HG02763 (cell line): ENCODE results near the gene AUP1.

Source experiments
- ATAC-seq: cut with Tn5 transposase; IDR thresholded peaks from one replicate; pipeline ENCODE4 v1.9.1; 2021; ENCODE audit warnings: mild to moderate bottlenecking, moderate library complexity; ENCODE audit not compliant: unreplicated experiment

AUP1 gene

GRCh38 chr2:74558284-74559230, 29.1 kb upstream of the AUP1 start:
- no peak for ATAC-seq

DNA sequence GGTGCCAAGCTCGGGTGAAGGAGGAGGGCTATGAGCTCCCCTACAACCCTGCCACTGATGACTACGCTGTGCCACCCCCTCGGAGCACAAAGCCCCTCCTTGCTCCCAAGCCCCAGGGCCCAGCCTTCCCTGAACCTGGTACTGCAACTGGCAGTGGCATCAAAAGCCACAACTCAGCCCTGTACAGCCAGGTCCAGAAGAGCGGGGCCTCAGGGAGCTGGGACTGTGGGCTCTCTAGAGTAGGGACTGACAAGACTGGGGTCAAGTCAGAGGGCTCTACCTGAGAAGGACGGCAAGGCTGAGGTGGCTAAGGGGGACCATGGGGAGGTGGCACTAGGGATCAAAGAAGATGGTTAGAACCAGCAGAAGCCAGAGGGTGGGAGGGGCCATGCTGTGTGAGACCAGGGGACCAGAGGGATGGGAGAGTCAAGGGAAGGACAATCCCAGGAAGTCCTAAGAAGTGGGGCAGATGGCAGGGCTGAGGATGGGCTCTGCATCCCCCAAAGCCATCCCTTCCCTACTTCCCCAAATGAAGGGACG, 27.4 kb upstream of the AUP1 start:
- no peak for ATAC-seq

- ATAC-seq = no peak
Observed at GRCh38 chr2:74556159-74556558, 26.7 kb upstream of the AUP1 start.

- ATAC-seq = no peak
Observed at GRCh38 chr2:74555610-74556103, 26.2 kb upstream of the AUP1 start.

DNA sequence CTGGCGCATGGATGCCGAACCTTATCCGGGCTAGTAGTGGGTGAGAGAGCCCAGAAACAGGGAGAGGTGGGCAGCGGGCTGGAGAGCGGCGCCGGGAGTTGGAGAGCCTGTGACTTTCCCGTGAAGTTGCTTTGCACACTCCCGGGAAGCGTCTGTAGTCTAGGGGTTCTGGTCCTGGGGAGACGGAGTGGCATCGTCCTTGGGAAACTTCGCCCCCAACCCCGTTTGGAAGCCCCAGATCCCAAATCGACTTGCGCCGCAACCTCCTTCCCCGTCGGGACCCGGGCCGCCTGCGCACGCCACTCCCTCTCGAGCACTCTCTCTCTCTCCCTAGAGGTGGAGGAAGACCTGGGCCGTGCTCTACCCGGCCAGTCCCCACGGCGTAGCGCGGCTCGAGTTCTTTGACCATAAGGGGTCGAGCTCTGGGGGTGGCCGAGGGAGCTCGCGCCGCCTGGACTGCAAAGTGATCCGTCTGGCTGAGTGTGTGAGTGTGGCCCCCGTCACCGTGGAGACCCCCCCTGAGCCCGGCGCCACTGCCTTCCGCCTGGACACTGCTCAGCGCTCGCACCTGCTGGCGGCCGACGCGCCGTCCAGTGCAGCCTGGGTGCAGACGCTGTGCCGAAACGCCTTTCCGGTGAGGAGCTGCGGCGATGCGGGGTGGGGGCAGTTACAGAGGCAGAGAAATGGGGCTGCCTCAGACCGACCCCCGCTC, 25.5 kb upstream of the AUP1 start:
- ATAC-seq = peak; percentile 40

- peak; percentile 48 for ATAC-seq
Observed at GRCh38 chr2:74553892-74554819, 24.6 kb upstream of the AUP1 start, which contains the start of the genes DOK1 and LOXL3. Gene DOK1, plus strand, starts transcription at chr2:74554720. Its CDS starts 35 bp downstream, at chr2:74554755. Gene LOXL3, minus strand, starts transcription at chr2:74553942. Its CDS starts 1,308 bp downstream, at chr2:74552634.

DNA sequence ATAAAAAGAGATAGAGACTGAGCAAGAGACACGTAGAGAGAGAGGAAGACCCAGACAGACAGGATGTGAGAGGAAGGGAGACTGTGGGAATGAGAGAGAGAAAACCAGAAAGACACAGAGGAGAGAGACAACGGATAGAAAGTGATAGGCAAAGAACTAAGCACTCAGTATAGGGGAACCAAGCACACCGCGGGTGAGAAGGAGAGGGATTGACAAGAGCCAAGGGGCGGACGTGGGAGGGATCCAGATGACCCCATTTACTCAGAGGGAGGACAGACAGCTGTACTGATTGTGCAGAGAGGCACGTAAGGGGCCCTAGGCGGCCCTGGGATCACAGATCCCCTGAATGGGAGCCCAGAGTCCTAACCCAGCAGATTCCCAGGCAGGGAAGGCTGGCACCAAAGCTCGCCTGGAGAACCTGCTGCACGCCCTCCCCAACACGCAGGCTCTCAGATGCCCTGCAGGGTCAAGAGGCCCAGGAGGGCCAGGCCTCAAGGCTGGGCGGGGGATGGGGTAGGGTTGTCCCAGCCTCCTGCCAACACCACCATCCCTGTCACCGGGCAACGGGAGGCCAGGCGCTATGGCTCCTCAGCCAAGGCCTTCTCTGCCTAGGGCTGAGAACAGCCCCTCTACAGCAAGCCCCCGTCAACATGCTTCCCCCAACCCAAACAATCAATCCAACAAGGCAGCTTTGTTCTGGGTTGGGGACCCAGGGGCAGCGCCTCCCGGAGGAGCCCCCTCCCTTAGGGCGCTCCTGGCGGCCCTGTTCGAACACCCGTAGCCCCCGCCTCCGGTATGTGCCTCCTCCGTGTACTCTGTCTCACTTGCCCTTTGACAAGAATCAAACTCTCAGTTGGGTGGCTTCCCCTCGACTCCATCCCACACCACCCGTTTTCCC, 23.7 kb upstream of the AUP1 start:
- ATAC-seq = no peak

DNA sequence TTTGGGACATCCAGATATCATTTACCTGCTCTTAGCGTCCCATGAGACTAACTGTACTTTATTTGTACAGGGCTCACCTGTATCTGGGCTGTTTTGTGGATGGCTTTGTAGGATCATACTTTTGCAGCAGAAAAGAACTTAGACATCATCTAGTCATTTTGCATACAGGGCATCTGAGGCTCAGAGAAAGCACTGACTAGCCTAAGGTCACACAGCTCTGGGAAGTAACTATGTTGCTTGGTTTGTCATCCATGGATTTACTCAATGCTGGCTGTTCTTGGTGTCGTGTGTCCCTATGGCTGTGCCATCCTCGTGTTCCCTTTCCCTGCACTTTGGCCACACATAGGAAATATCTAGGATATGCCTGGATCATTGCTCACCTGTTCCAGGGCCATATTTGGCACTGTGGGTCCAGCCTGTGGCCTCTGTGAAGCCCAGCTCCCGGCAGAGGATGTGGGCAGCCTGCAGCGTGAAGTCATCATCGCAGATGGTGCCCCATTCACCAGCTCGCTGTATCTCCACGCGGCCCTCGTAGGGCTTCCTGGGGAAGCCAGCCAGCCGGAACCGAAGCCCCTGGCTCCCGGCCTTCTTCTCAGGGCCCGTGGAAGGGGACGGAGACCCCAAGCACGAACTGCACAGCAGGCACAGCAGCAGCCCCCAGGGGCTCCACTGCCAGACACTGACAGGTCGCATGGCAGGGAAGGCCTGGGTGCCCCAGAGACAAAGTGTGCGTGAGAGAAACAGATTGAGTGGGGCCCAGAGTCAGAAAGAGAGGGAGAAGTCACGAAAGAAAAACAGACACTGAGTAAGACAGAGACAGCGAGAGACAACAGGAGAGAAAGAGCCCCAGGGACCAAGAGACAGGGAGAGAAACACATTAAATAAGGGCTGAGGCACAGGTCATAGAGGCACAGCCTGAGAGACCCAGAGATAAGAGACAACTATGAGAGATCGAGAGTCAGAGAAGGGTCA, 22.7 kb upstream of the AUP1 start:
- no peak for ATAC-seq

GRCh38 chr2:74551530-74551929, 22.0 kb upstream of the AUP1 start:
- ATAC-seq = no peak

DNA sequence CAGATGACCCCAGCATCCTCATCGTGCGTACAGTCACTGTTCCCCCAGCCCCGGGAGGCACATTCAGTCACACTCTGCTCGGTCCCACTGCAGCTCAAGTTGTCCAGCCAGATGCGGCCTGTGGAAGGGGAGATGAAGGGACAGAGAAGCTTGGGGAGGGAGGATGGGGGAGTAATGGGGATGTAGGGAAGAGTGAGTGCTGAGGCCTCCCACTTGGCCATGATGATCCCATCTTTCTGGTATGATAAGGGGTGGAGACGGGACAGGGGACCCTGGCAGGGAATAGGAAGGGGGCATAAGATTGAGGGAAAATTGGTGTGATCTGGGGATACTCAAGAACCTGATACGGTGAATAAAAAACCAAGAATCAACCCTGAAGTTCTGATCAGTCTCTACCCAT, 20.7 kb upstream of the AUP1 start:
- no peak for ATAC-seq

GRCh38 chr2:74548900-74549826, 19.7 kb upstream of the AUP1 start:
- ATAC-seq = peak; percentile 37

DNA sequence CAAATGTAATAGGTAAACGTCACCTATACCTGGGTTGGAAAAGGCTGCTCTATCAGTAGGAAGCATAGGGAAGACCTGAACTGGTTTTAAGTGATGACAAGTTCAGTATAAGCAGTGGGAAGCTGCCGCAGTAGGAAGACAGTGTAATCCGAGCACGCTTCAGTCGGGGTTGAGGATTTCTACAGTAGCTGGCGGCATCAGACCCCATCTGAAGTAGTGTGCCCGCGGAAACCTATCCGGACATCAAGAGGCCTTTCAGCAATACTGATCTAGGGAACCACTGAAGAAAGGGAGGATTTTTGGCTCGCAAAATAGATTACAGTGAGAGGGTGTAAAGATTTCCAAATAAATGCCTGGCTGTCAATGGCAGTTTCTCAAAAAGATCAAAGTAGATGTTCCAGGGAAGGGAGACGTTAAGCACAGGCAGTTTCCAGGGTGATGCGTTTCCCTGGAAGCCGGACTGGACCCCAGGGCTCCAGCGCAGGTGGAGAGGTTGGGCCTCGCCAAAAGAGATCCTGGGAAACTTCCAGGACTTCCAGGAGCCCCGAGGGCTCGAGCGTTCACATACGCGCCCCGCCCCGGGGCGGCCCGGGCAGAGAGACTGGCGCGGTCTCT, 18.9 kb upstream of the AUP1 start:
- ATAC-seq = no peak

DNA sequence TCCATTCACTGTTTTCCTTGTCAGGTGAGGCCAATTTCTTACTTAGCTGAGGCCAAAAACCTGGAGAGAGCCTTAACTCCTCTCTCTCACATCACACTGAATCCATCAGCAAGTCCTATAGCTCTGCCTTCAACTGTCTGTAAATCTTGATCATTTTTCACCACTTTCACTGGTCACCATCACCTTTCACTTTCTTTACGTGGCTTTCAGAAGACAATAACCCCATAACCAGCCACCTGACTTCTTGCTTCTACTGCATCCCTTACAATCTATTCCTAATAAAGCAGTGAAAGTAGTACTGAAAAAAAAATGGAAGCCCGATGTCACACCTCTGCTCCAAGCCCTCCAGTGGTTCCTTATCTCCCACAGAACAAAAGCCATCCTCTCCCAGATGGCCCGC, 16.5 kb upstream of the AUP1 start:
- ATAC-seq = no peak

GRCh38 chr2:74544634-74545033, 15.1 kb upstream of the AUP1 start:
- ATAC-seq = no peak

- no peak for ATAC-seq
Observed at GRCh38 chr2:74542978-74543377, 13.5 kb upstream of the AUP1 start.

GRCh38 chr2:74540291-74540690, 10.8 kb upstream of the AUP1 start:
- no peak for ATAC-seq

DNA sequence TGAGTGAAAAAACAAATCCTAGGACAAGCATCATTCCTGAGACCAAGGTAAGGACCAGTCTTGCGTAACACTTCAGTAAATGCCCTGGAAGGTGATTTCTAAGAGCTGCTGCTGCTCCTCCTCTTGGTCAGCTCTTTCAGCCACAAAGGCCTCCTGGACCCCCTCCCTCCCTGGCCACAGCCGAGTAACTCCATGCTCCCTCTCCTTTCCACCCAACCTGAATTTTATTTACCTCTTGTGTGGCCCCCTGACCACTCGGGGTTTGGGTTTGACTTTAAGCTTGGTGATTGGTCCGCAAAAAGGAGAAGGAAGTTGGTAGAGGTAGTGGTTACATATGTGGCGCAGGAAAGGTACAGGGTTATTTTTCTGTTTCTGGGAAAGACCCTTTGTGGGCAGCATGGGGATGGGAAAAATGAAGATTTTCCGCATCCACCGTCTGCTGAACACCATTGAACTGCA, 9.4 kb upstream of the AUP1 start:
- ATAC-seq = no peak
